GM12864 (cell line): ENCODE data around the gene RPS6KA5.

ENCODE experiments used
- DNase-seq: peaks from one replicate; pipeline ENCODE4 v3.0.0-alpha.2; 2011; ENCODE audit warnings: low read depth
- H3K4me3 ChIP-seq: 2 replicates; pipeline ENCODE4 v1.5.1; 2011; ENCODE audit warnings: mild to moderate bottlenecking, low read depth, low read length, control low read depth
- TF ChIP-seq, protein P1 (sequence below): IDR thresholded peaks from 2 replicates; pipeline ENCODE4 v1.5.1; 2011; ENCODE audit warnings: low read depth, mild to moderate bottlenecking, moderate library complexity, low read length, control low read depth, inconsistent platforms; ENCODE audit errors: missing control alignments

Gene RPS6KA5

DNA sequence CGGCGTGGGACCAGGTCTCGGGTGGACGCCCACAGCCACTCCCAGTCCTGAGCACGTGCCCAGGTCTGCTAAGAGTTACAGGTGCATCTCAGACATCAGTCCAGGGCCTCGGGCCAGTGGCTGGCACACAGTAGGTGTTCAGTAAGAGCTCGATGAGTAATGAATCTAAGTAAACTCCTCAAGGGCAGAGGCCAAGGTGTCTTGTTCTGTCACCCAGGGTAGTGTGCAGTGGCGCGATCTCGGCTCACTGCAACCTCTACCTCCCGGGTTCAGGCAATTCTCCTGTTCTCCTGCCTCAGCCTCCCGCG, 255.4 kb downstream of the RPS6KA5 start:
- TF ChIP-seq, protein P1, sequence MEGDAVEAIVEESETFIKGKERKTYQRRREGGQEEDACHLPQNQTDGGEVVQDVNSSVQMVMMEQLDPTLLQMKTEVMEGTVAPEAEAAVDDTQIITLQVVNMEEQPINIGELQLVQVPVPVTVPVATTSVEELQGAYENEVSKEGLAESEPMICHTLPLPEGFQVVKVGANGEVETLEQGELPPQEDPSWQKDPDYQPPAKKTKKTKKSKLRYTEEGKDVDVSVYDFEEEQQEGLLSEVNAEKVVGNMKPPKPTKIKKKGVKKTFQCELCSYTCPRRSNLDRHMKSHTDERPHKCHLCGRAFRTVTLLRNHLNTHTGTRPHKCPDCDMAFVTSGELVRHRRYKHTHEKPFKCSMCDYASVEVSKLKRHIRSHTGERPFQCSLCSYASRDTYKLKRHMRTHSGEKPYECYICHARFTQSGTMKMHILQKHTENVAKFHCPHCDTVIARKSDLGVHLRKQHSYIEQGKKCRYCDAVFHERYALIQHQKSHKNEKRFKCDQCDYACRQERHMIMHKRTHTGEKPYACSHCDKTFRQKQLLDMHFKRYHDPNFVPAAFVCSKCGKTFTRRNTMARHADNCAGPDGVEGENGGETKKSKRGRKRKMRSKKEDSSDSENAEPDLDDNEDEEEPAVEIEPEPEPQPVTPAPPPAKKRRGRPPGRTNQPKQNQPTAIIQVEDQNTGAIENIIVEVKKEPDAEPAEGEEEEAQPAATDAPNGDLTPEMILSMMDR: no peak
- H3K4me3 ChIP-seq: no peak overlapping the region
- DNase-seq: no peak

DNA sequence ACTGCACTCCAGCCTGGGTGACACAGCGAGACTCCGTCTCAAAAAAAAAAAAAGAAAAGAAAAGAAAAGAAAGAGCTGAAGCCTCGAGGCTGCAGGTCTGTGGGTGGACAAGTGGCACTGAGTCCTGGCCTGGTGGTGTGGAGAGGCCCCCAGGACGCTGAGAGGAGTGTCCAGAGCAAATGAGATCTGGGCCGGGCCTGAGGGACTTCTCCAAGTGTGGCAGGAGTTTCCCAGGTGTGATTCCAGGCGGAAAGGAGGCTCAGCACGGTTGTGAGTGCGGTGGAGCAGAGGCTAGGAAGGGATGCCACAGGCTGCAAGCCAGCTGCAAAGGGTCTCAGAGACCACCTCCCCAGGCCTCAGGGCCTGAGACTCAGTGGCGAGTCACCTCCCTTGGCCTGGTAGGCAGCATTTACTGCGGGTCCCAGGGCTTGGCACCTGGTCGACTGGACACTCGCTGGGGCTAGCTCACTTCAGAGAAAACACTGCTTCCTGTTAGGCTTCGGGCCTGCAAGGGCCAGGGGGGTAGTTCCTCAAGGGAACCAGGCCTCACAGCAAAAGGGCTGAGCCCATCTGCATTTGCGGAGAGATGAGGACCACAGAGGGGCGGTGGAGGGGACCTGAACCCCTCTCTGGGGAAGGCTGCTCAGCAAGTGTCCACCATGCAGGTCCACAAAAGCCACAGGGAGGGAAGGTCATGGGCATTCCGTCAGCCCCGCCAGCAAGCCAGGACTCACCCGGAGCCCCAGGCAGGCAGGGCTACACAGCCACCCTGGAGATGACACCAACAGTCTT, 256.0 kb downstream of the RPS6KA5 start:
- H3K4me3 ChIP-seq: no peak overlapping the region
- no peak for DNase-seq
- TF ChIP-seq, protein P1: no peak

DNA sequence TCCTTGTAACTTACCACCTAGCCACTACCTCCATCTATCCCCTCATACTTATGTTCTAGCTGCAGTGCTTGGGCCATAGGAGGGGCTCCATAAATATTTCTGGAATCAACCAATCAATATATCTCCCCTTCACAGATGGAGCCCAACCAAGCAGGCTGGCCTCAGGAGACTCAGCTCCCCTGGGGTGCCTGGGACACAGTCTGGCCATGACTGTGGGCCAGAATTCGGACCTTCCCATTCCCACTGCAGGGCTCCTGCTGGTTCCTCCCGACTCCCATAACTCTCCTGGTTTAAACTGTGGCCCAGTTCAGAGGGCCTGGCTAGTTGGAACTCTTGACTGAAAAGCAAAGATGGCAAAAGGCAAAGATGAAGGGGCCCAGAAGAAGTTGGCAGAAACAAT, 257.2 kb downstream of the RPS6KA5 start:
- no peak for DNase-seq
- TF ChIP-seq, protein P1: no peak
- no peak overlapping the region for H3K4me3 ChIP-seq

DNA sequence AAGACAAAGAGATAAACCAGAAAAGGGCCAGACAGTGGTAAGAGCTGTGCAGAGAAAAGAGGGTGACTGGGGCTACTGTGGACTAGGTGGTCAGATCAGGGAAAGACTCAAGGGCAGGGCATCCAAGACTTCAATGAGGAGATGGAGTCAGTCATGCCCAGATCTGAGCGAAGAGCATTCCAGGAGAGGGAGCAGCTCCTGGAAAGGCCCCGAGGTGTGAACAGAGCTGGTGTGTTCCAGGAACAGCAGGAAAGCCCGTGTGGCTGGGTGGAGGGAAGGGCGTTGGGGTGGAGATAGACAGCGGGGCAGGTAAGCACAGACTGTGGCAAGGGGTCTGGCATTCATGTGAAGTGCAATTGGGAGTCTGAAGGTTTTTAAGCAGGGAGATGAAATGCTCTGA, 261.0 kb downstream of the RPS6KA5 start:
- H3K4me3 ChIP-seq: no peak overlapping the region
- DNase-seq: no peak
- TF ChIP-seq, protein P1: no peak

DNA sequence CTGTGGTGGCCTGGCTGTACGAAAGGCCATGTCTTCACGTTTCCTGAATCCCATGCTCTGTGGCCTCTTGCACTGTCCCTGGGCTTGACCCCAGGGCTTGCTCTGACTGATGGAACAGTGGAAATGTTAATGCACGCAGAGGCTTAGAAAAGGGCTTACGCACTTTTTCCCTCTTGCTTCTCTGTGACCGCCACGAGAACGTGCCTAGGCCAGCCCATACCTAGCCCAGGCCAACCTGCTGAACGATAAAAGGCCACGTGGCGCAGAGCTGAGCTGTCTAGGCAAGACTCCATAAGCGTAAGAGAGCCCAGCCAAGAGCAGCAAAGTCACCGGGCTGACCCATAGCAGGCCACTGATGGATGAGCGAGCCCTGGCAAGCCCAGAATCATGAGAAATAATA, 262.5 kb downstream of the RPS6KA5 start:
- H3K4me3 ChIP-seq: no peak overlapping the region
- no peak for DNase-seq
- TF ChIP-seq, protein P1: no peak
